Vagina (tissue), 2 donors: Measurements from ENCODE around the gene TLCD5.

ENCODE experiments used
- CTCF ChIP-seq, 3 experiments: fragments of 450-650 bp in 2 of 3; fragments of 200-600 bp in 1 of 3; sonication (generic) in 1 of 3; IDR thresholded peaks; one replicate each; pipeline ENCODE4 v1.5.1; 2017 to 2019; ENCODE audit warnings: antibody characterized with exemption in 3 of 3, mild to moderate bottlenecking in 2 of 3, moderate library complexity in 2 of 3
- POLR2A ChIP-seq, 2 donors: fragments of 450-650 bp; IDR thresholded peaks; one replicate each; pipeline ENCODE4 v1.6.1; 2017; ENCODE audit warnings: antibody characterized with exemption in 2 of 2, mild to moderate bottlenecking in 2 of 2, moderate library complexity in 2 of 2
- POLR2AphosphoS5 ChIP-seq, 2 donors: sonication (generic); formaldehyde crosslinking; IDR thresholded peaks; one replicate each; pipeline ENCODE4 v1.9.0; 2017; ENCODE audit warnings: antibody characterized with exemption in 2 of 2, mild to moderate bottlenecking in 2 of 2, low read depth in 1 of 2; ENCODE audit not compliant: insufficient read depth in 1 of 2

GRCh38 chr11:120363436-120363835 lies 38.3 kb downstream of the TLCD5 start:
- no peak for TF ChIP-seq CTCF (IDR thresholded peaks at IDR 0.05)
- TF ChIP-seq POLR2A (IDR thresholded peaks at IDR 0.05): no peak
- TF ChIP-seq POLR2AphosphoS5 (IDR thresholded peaks at IDR 0.05; ENCODE audit: insufficient read depth in 1 of 2, low read depth in 1 of 2): no peak
